ENCODE results near the gene PRB2.

- TF ChIP-seq CTCF (IDR thresholded peaks at IDR 0.05) (no peak), TCF7L2 (IDR thresholded peaks at IDR 0.05; ENCODE audit: low read depth, low read length) (no peak), REST (IDR thresholded peaks at IDR 0.05; ENCODE audit: insufficient read depth in 1 of 2, low read depth in 2 of 2, low read length in 1 of 2) (no peak), POLR2AphosphoS5 (IDR thresholded peaks at IDR 0.05; ENCODE audit: low read depth, low read length) (no peak), SIN3A (IDR thresholded peaks at IDR 0.05; ENCODE audit: borderline replicate concordance, insufficient read depth, low read depth, low read length) (no peak)
Measured at GRCh38 chr12:11408096-11408495, 12.7 kb upstream of the PRB2 start.

All from Panc1 (cell line).